A673 (cell line): ENCODE data around the gene PRDM4.

Experiments used
- CTCF ChIP-seq: fragments of 300-800, 200-600 bp; sonication (generic); conservative IDR thresholded peaks from 2 replicates; pipeline ENCODE4 v1.5.1; 2017; ENCODE audit warnings: low read depth, mild to moderate bottlenecking, antibody characterized with exemption, low read length, moderate library complexity, mixed read lengths
- EZH2 ChIP-seq: fragments of 200-600 bp; sonication (generic); IDR thresholded peaks from 2 replicates; pipeline ENCODE4 v1.6.1; 2017; ENCODE audit warnings: borderline replicate concordance, low read depth, mild to moderate bottlenecking, mixed read lengths, antibody characterized with exemption, low read length; ENCODE audit not compliant: poor library complexity, severe bottlenecking

GRCh38 chr12:107798580-107798979, 37.6 kb upstream of the PRDM4 start:
- TF ChIP-seq CTCF (no peak), EZH2 (no peak)
